Heart left ventricle (tissue), 16 donors: ENCODE results near the gene RCVRN. TPM values are rescaled to one million over a fixed set of nuclear protein-coding genes. Genes with fewer than 3 reads are reported as not detected.
A peak's percentile ranks its signal among the peaks of the same experiment; 100 is the strongest.

ENCODE experiments used
- ATAC-seq, 4 donors: fragments of 200-7000 bp; cut with Tn5 transposase; one replicate each; pipeline ENCODE4 v1.9.1; 2020 to 2022; ENCODE audit warnings: moderate library complexity in 4 of 4, mild to moderate bottlenecking in 3 of 4, moderate number of reproducible peaks in 1 of 4
- DNase-seq, 5 donors: peaks; one replicate each; pipeline ENCODE4 v3.0.0-alpha.2; 2020
- H3K27ac ChIP-seq, 12 donors: fragments of 200-600 bp; sonication (generic) in 4 of 12; one replicate each; pipeline versions ENCODE4 v1.5.0 to v1.8.0; 2016 to 2022; ENCODE audit warnings: mild to moderate bottlenecking in 2 of 12
- H3K27me3 ChIP-seq, 9 donors: fragments of 200-600 bp; sonication (generic) in 2 of 9; one replicate each; pipeline versions ENCODE4 v1.5.1 to v1.8.0; 2016 to 2022; ENCODE audit warnings: mild to moderate bottlenecking in 3 of 9
- H3K36me3 ChIP-seq, 9 donors: fragments of 200-600 bp; sonication (generic) in 2 of 9; one replicate each; pipeline versions ENCODE4 v1.5.0 to v1.8.0; 2018 to 2022; ENCODE audit warnings: mild to moderate bottlenecking in 2 of 9
- H3K4me1 ChIP-seq, 12 donors: fragments of 200-600 bp; sonication (generic) in 4 of 12; one replicate each; pipeline versions ENCODE4 v1.5.0 to v1.8.0; 2016 to 2022; ENCODE audit warnings: mild to moderate bottlenecking in 3 of 12
- H3K4me3 ChIP-seq, 12 donors: fragments of 200-600 bp; sonication (generic) in 4 of 12; one replicate each; pipeline versions ENCODE4 v1.5.0 to v1.8.0; 2017 to 2022; ENCODE audit warnings: mild to moderate bottlenecking in 9 of 12, moderate library complexity in 4 of 12
- H3K9me3 ChIP-seq, 12 donors: fragments of 200-600 bp; sonication (generic) in 4 of 12; one replicate each; pipeline versions ENCODE4 v1.5.0 to v1.8.0; 2016 to 2022; ENCODE audit warnings: mild to moderate bottlenecking in 1 of 12
- POLR2A ChIP-seq, 2 donors: fragments of 450-650 bp; IDR thresholded peaks; one replicate each; pipeline ENCODE4 v1.6.1; 2017; ENCODE audit warnings: antibody characterized with exemption in 2 of 2, mild to moderate bottlenecking in 2 of 2, moderate library complexity in 2 of 2
- WGBS, 4 donors: extraction: QIAGEN DNeasy Blood & Tissue Kit in 2 of 4; methylation state at CpG; one replicate each; pipeline versions ENCODE4 v1.1.5 to v1.1.7; 2013 to 2018; 5-methylcytosine and 5-hydroxymethylcytosine counted together
- intact Hi-C, 10 donors: fragments of 100-400 bp; cut with DNase I; formaldehyde crosslinking; loops; one replicate each; pipeline versions ENCODE4 v1.11.1 to v1.14.2; 2022
- polyA plus RNA-seq, 2 donors: library from polyadenylated mRNA; stranded (reverse); fragments of 200-250 nt; gene quantifications; one replicate each; pipeline ENCODE4 v1.2.3, GENCODE V29; 2013
- total RNA-seq, 9 donors: library from RNA; depleted of rRNA in 2 of 9; stranded (reverse); fragments of >200 nt in 2 of 9; fragmentation: NEBNext Ultra II Directional in 3 of 9; extraction: Animal tissue kit (Norgen Biotek cat#: 25700) in 3 of 9; gene quantifications; one replicate each; pipeline versions ENCODE4 v1.1.0 to v1.2.4, GENCODE V29; 2016 to 2023
- TF ChIP-seq, protein P1 (sequence below), 12 donors: fragments of 200-600 bp; sonication (generic) in 4 of 12; IDR thresholded peaks; one replicate each; pipeline versions ENCODE4 v1.5.0 to v1.8.0; 2018 to 2022; ENCODE audit warnings: antibody characterized with exemption in 12 of 12, mild to moderate bottlenecking in 5 of 12
- donor health status: ischemic (EF 13 %, LVEDD 7.1; RV severe dilation, severe dysfunction).
- donor health status: healthy with polysubstance abuse.
- donor health status: DM: no; HTN: yes; CAD: no.
- donor health status: DM: no; HTN: no; CAD: no.
- donor health status: ischemic (EF 25% LVEDD 6.9; RV normal size, moderate dysfunction).
- donor health status: ischemic (EF 25% LVEDD 5.7; RV mildly dilated, moderate dysfunction).
- donor health status: healthy.
- donor health status: DM: yes; HTN: yes; CAD: no.
- donor health status: ischemic (EF 35%, LVEDD 5.7; RV mildly dilated, moderate dysfunction).
- donor health status: nonischemic (EF 11% LVEDD 7.7; RV severe dilation, severe dysfunction).
- donor health status: DM: yes; HTN: yes; CAD: no.
- donor health status: PGD.
- donor health status: ischemic (EF 29% LVEDD 5.4; RV normal size, mild dysfunction).
- donor health status: nonischemic (EF 23%, LVEDD 6.1; RV moderate dilation, normal function).

The RCVRN gene
- total and polyA plus RNA-seq, 11 donors, result 0.09 to 1.2 (median 0.19) TPM; not detected in 2

- Histone ChIP-seq H3K4me1 (no peaks in the 10 kb centered on the region), H3K27ac (no peak overlapping the region), H3K9me3 (no peaks in the 10 kb centered on the region), H3K4me3 (no peak overlapping the region), H3K36me3 (peaks cover 0 to 35% (median 22%) of the 10 kb centered on the region in 9 donors), H3K27me3 (no peaks in the 10 kb centered on the region)
- DNase-seq (no peak), ATAC-seq (no peak)
- no peak for TF ChIP-seq POLR2A (IDR thresholded peaks at IDR 0.05)
- intact Hi-C loops, result no loop called here
- WGBS, 4 donors, result 80 to 85% (median 82%) methylated on average over 18 of the region's 18 CpGs
Observed at GRCh38 chr17:9912121-9913099, 7.3 kb upstream of the RCVRN start.

GRCh38 chr17:9911089-9911488 is 6.0 kb upstream of the RCVRN start:
- ATAC-seq (peak in 1 of 4 donors; percentile 12), DNase-seq (no peak)
- no peak overlapping the region for H3K4me3 ChIP-seq
- TF ChIP-seq, protein P1, sequence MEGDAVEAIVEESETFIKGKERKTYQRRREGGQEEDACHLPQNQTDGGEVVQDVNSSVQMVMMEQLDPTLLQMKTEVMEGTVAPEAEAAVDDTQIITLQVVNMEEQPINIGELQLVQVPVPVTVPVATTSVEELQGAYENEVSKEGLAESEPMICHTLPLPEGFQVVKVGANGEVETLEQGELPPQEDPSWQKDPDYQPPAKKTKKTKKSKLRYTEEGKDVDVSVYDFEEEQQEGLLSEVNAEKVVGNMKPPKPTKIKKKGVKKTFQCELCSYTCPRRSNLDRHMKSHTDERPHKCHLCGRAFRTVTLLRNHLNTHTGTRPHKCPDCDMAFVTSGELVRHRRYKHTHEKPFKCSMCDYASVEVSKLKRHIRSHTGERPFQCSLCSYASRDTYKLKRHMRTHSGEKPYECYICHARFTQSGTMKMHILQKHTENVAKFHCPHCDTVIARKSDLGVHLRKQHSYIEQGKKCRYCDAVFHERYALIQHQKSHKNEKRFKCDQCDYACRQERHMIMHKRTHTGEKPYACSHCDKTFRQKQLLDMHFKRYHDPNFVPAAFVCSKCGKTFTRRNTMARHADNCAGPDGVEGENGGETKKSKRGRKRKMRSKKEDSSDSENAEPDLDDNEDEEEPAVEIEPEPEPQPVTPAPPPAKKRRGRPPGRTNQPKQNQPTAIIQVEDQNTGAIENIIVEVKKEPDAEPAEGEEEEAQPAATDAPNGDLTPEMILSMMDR (IDR thresholded peaks at IDR 0.05), result no peak
- no peak for TF ChIP-seq POLR2A (IDR thresholded peaks at IDR 0.05)
- intact Hi-C loops, result no loop called here
- no peaks in the 10 kb centered on the region for H3K9me3 ChIP-seq
- H3K36me3 ChIP-seq, result peaks cover 0 to 22% (median 10%) of the 10 kb centered on the region in 9 donors
- H3K4me1 ChIP-seq, result no peaks in the 10 kb centered on the region
- H3K27ac ChIP-seq, result no peak overlapping the region
- H3K27me3 ChIP-seq, result no peaks in the 10 kb centered on the region
- 66 to 85% (median 80%) methylated on average over 9 to 12 of the region's 12 CpGs for WGBS, 4 donors

- no peaks in the 10 kb centered on the region for H3K27me3 ChIP-seq
- TF ChIP-seq POLR2A (IDR thresholded peaks at IDR 0.05), result no peak
- TF ChIP-seq, protein P1 (IDR thresholded peaks at IDR 0.05), result no peak
- no peak overlapping the region for H3K27ac ChIP-seq
- DNase-seq (no peak), ATAC-seq (no peak)
- intact Hi-C loops, result no loop called here
- H3K36me3 ChIP-seq, result no peaks in the 10 kb centered on the region
- H3K4me1 ChIP-seq, result no peaks in the 10 kb centered on the region
- 60 to 75% (median 70%) methylated on average over 7 of the region's 7 CpGs for WGBS, 4 donors
- no peaks in the 10 kb centered on the region for H3K9me3 ChIP-seq
- no peak overlapping the region for H3K4me3 ChIP-seq
Observed at GRCh38 chr17:9908649-9909042, 3.6 kb upstream of the RCVRN start.

- Histone ChIP-seq H3K9me3 (no peaks in the 10 kb centered on the region), H3K27ac (no peak overlapping the region), H3K27me3 (no peaks in the 10 kb centered on the region), H3K4me1 (no peaks in the 10 kb centered on the region), H3K36me3 (no peaks in the 10 kb centered on the region), H3K4me3 (no peak overlapping the region)
- intact Hi-C loops, result no loop called here
- DNase-seq (no peak), ATAC-seq (peak in 2 of 4 donors; percentile 8 to 19)
- TF ChIP-seq POLR2A (IDR thresholded peaks at IDR 0.05), result no peak
- TF ChIP-seq, protein P1 (IDR thresholded peaks at IDR 0.05), result no peak
- WGBS, 4 donors, result 49 to 58% (median 57%) methylated on average over 10 to 12 of the region's 12 CpGs
Observed at GRCh38 chr17:9907883-9908648, 3.0 kb upstream of the RCVRN start.
